Lung (tissue), 12 donors: ENCODE results near the gene CELF2. TPM values are rescaled to one million over a fixed set of nuclear protein-coding genes. Genes with fewer than 3 reads are reported as not detected.

Experiments used
- ATAC-seq: fragments of 200-7000 bp; cut with Tn5 transposase; one replicate; pipeline ENCODE4 v1.9.1; 2020; ENCODE audit warnings: moderate number of reproducible peaks; ENCODE audit not compliant: insufficient read depth, low FRiP score
- DNase-seq, 3 donors: peaks; one replicate each; pipeline ENCODE4 v3.0.0-alpha.2; 2013 to 2017
- H3K27ac ChIP-seq, 2 donors: one replicate each; pipeline ENCODE4 v1.5.1; 2013; ENCODE audit warnings: mild to moderate bottlenecking in 2 of 2, moderate library complexity in 2 of 2, control low read depth in 1 of 2, inconsistent platforms in 1 of 2, low read depth in 1 of 2, low read length in 1 of 2
- H3K27me3 ChIP-seq, 3 donors: one replicate each; pipeline ENCODE4 v1.5.1; 2013; ENCODE audit warnings: low read length in 2 of 3; ENCODE audit not compliant: control insufficient read depth in 3 of 3, insufficient read depth in 3 of 3
- H3K36me3 ChIP-seq, 4 donors: one replicate each; pipeline ENCODE4 v1.5.1; 2013; ENCODE audit warnings: low read length in 4 of 4, mild to moderate bottlenecking in 1 of 4, moderate library complexity in 1 of 4; ENCODE audit not compliant: control insufficient read depth in 4 of 4, insufficient read depth in 4 of 4
- H3K4me1 ChIP-seq, 5 donors: one replicate each; pipeline ENCODE4 v1.5.1; 2013; ENCODE audit warnings: low read length in 5 of 5, mild to moderate bottlenecking in 2 of 5, moderate library complexity in 1 of 5; ENCODE audit not compliant: control insufficient read depth in 5 of 5, insufficient read depth in 5 of 5
- H3K4me3 ChIP-seq: one replicate; pipeline ENCODE4 v1.5.1; 2013; ENCODE audit warnings: mild to moderate bottlenecking, control low read depth, moderate library complexity
- H3K9ac ChIP-seq, 2 donors: one replicate each; pipeline ENCODE4 v1.5.1; 2013; ENCODE audit warnings: low read length in 2 of 2, control low read depth in 1 of 2; ENCODE audit not compliant: insufficient read depth in 1 of 2
- H3K9me3 ChIP-seq, 4 donors: one replicate each; pipeline ENCODE4 v1.5.1; 2013; ENCODE audit warnings: low read length in 3 of 4, mild to moderate bottlenecking in 1 of 4, moderate library complexity in 1 of 4; ENCODE audit not compliant: control insufficient read depth in 4 of 4, insufficient read depth in 3 of 4
- CTCF ChIP-seq: IDR thresholded peaks from 2 replicates; pipeline ENCODE4 v1.5.1; 2012; ENCODE audit warnings: mild to moderate bottlenecking; ENCODE audit errors: control extremely low read depth, extremely low read depth
- WGBS, 2 donors: extraction: QIAGEN DNeasy Blood & Tissue Kit; methylation state at CpG; one replicate each; pipeline ENCODE4 v1.1.7; 2013; 5-methylcytosine and 5-hydroxymethylcytosine counted together
- polyA plus RNA-seq, 2 donors: library from polyadenylated mRNA; stranded (reverse); fragments of 200-250 nt; gene quantifications; one replicate each; pipeline ENCODE4 v1.2.1, GENCODE V29; 2013
- total RNA-seq, 2 donors: library from RNA; depleted of rRNA in 1 of 2; stranded (reverse); fragments of >200 nt in 1 of 2; gene quantifications; one replicate each; pipeline ENCODE4 v1.2.1, GENCODE V29; 2014 to 2021
- donor health status: control.
- donor health status: control.
- donor health status: Bipolar disorder and iron deficiency.
- donor health status: healthy.
- donor health status: DM: yes; HTN: yes; CAD: no.

CELF2 gene
- total and polyA plus RNA-seq, 4 donors = 13.6 to 115 (median 63.7) TPM

- Histone ChIP-seq H3K27me3 (no peaks in the 10 kb centered on the region), H3K9me3 (no peaks in the 10 kb centered on the region), H3K27ac (no peak overlapping the region), H3K36me3 (peaks cover 13 to 30% (median 21%) of the 10 kb centered on the region in 4 donors), H3K4me1 (peaks cover 0 to 2% (median 0%) of the 10 kb centered on the region in 5 donors), H3K4me3 (no peak overlapping the region), H3K9ac (no peak overlapping the region)
- no peak for TF ChIP-seq CTCF
- DNase-seq (no peak), ATAC-seq (no peak)
- WGBS, 2 donors = 87 to 92% methylated on average over 13 of the region's 13 CpGs
Observed at GRCh38 chr10:11288302-11288701, 270.6 kb downstream of the CELF2 start.

GRCh38 chr10:11290156-11290890 lies 272.7 kb downstream of the CELF2 start:
- Histone ChIP-seq H3K9ac (no peak overlapping the region), H3K27ac (no peak overlapping the region), H3K4me1 (peaks cover 0 to 2% (median 0%) of the 10 kb centered on the region in 5 donors), H3K4me3 (no peak overlapping the region), H3K36me3 (peaks cover 13 to 33% (median 20%) of the 10 kb centered on the region in 4 donors), H3K9me3 (no peaks in the 10 kb centered on the region), H3K27me3 (no peaks in the 10 kb centered on the region)
- TF ChIP-seq CTCF = no peak
- DNase-seq (no peak), ATAC-seq (no peak)
- WGBS, 2 donors = 96 to 97% methylated on average over 24 of the region's 24 CpGs

- H3K36me3 ChIP-seq = peaks cover 13 to 36% (median 23%) of the 10 kb centered on the region in 4 donors
- H3K9me3 ChIP-seq = no peaks in the 10 kb centered on the region
- H3K4me3 ChIP-seq = no peak overlapping the region
- no peak for ATAC-seq
- TF ChIP-seq CTCF = no peak
- 94 to 98% methylated on average over 14 of the region's 14 CpGs for WGBS, 2 donors
- H3K9ac ChIP-seq = no peak overlapping the region
- H3K4me1 ChIP-seq = no peaks in the 10 kb centered on the region
- no peak overlapping the region for H3K27ac ChIP-seq
- no peaks in the 10 kb centered on the region for H3K27me3 ChIP-seq
- no peak for DNase-seq
Observed at GRCh38 chr10:11292576-11293302, 275.1 kb downstream of the CELF2 start.
